Liver (tissue), 9 donors: ENCODE measurements around the gene B3GNT9. TPM values are rescaled to one million over a fixed set of nuclear protein-coding genes. Genes with fewer than 3 reads are reported as not detected.

Source experiments
- DNase-seq: peaks from one replicate; pipeline ENCODE4 v3.0.0-alpha.2; 2017; ENCODE audit warnings: low spot score
- H3K27ac ChIP-seq, 2 donors: one replicate each; pipeline ENCODE4 v1.7.0; 2013; ENCODE audit warnings: inconsistent platforms in 2 of 2, low read length in 2 of 2, control low read depth in 1 of 2, low read depth in 1 of 2, mild to moderate bottlenecking in 1 of 2
- H3K27me3 ChIP-seq, 4 donors: one replicate each; pipeline versions ENCODE4 v1.6.1 to v1.7.0; 2013; ENCODE audit warnings: low read length in 3 of 4, inconsistent platforms in 1 of 4, mild to moderate bottlenecking in 1 of 4, moderate library complexity in 1 of 4; ENCODE audit not compliant: control insufficient read depth in 4 of 4, insufficient read depth in 4 of 4
- H3K36me3 ChIP-seq, 4 donors: one replicate each; pipeline versions ENCODE4 v1.6.1 to v1.7.0; 2013; ENCODE audit warnings: low read length in 3 of 4, mild to moderate bottlenecking in 3 of 4, low read depth in 1 of 4, moderate library complexity in 1 of 4; ENCODE audit not compliant: control insufficient read depth in 4 of 4, insufficient read depth in 3 of 4
- H3K4me1 ChIP-seq, 4 donors: one replicate each; pipeline versions ENCODE4 v1.6.1 to v1.7.0; 2013; ENCODE audit warnings: low read length in 3 of 4, mild to moderate bottlenecking in 3 of 4, moderate library complexity in 1 of 4; ENCODE audit not compliant: control insufficient read depth in 4 of 4, insufficient read depth in 4 of 4
- H3K4me3 ChIP-seq, 3 donors: one replicate each; pipeline versions ENCODE4 v1.6.1 to v1.7.0; 2013; ENCODE audit warnings: low read length in 3 of 3, control low read depth in 1 of 3, low read depth in 1 of 3, mild to moderate bottlenecking in 1 of 3
- H3K9ac ChIP-seq, 2 donors: one replicate each; pipeline ENCODE4 v1.7.0; 2013; ENCODE audit warnings: low read length in 2 of 2, mild to moderate bottlenecking in 2 of 2, moderate library complexity in 2 of 2, control low read depth in 1 of 2, low read depth in 1 of 2
- H3K9me3 ChIP-seq, 4 donors: one replicate each; pipeline versions ENCODE4 v1.6.1 to v1.7.0; 2013; ENCODE audit warnings: low read length in 3 of 4; ENCODE audit not compliant: control insufficient read depth in 4 of 4
- CTCF ChIP-seq: fragments of 150-350 bp; IDR thresholded peaks from 2 replicates; pipeline ENCODE4 v1.5.1; 2017; ENCODE audit warnings: improper control_type of control experiment, low read depth, low read length; ENCODE audit not compliant: missing input control
- EGR1 ChIP-seq, 2 donors: IDR thresholded peaks; 2 replicates each; pipeline ENCODE4 v1.6.1; 2016 to 2018; ENCODE audit warnings: antibody characterized with exemption in 2 of 2, low read depth in 2 of 2
- FOXA1 ChIP-seq: IDR thresholded peaks from 2 replicates; pipeline ENCODE4 v1.6.1; 2016; ENCODE audit warnings: antibody characterized with exemption
- FOXA2 ChIP-seq: IDR thresholded peaks from 2 replicates; pipeline ENCODE4 v1.6.1; 2016; ENCODE audit warnings: antibody characterized with exemption
- GABPA ChIP-seq, 2 donors: IDR thresholded peaks in 1 of 2; conservative IDR thresholded peaks in 1 of 2; 2 replicates each; pipeline ENCODE4 v1.6.1; 2016; ENCODE audit warnings: antibody characterized with exemption in 2 of 2, mild to moderate bottlenecking in 1 of 2, moderate library complexity in 1 of 2
- HNF4A ChIP-seq, 2 donors: conservative IDR thresholded peaks; 2 replicates each; pipeline ENCODE4 v1.6.1; 2016; ENCODE audit warnings: antibody characterized with exemption in 2 of 2, mild to moderate bottlenecking in 2 of 2
- MAX ChIP-seq: IDR thresholded peaks from 2 replicates; pipeline ENCODE4 v1.6.1; 2016; ENCODE audit warnings: antibody characterized with exemption
- RAD21 ChIP-seq, 2 donors: IDR thresholded peaks; 2 replicates each; pipeline ENCODE4 v1.6.1; 2016; ENCODE audit warnings: antibody characterized with exemption in 2 of 2, mild to moderate bottlenecking in 2 of 2
- REST ChIP-seq: IDR thresholded peaks from 2 replicates; pipeline ENCODE4 v1.6.1; 2016; ENCODE audit warnings: antibody characterized with exemption, mild to moderate bottlenecking
- RXRA ChIP-seq, 2 donors: IDR thresholded peaks; 2 replicates each; pipeline ENCODE4 v1.6.1; 2017 to 2018; ENCODE audit warnings: antibody characterized with exemption in 2 of 2, mild to moderate bottlenecking in 1 of 2
- SP1 ChIP-seq: IDR thresholded peaks from 2 replicates; pipeline ENCODE4 v1.6.1; 2018; ENCODE audit warnings: antibody characterized with exemption, mild to moderate bottlenecking
- TAF1 ChIP-seq: conservative IDR thresholded peaks from 2 replicates; pipeline ENCODE4 v1.6.1; 2016; ENCODE audit warnings: antibody characterized with exemption, mild to moderate bottlenecking
- YY1 ChIP-seq: IDR thresholded peaks from 2 replicates; pipeline ENCODE4 v1.6.1; 2016; ENCODE audit warnings: antibody characterized with exemption, mild to moderate bottlenecking
- WGBS: extraction: QIAGEN DNeasy Blood & Tissue Kit; methylation state at CpG from one replicate; pipeline ENCODE4 v1.1.7; 2013; 5-methylcytosine and 5-hydroxymethylcytosine counted together
- polyA plus RNA-seq, 2 donors: library from polyadenylated mRNA; stranded (reverse) in 1 of 2; unstranded in 1 of 2; fragments of 200-250 nt in 1 of 2; fragments of >200 nt in 1 of 2; fragmentation: Nextera tagmentation in 1 of 2; extraction: Ambion mirVana in 1 of 2; gene quantifications; one replicate each; pipeline versions ENCODE4 v1.2.1 to v1.2.3, GENCODE V29; 2013 to 2015
- total RNA-seq, 2 donors: library from RNA; depleted of rRNA; stranded (reverse); fragments of >200 nt; gene quantifications; one replicate each; pipeline ENCODE4 v1.2.3, GENCODE V29; 2014
- donor health status: healthy.
- donor health status: healthy.
- donor health status: healthy.
- donor health status: healthy.
- donor health status: healthy.

Gene B3GNT9
- total and polyA plus RNA-seq, 4 donors: 0.43 to 2.3 (median 1.4) TPM

GRCh38 chr16:67186550-67186950 is 35.8 kb upstream of the B3GNT9 start:
- DNase-seq: no peak
- no peak overlapping the region for H3K27ac ChIP-seq
- H3K4me3 ChIP-seq: no peak overlapping the region
- no peak overlapping the region for H3K9ac ChIP-seq
- TF ChIP-seq TAF1 (no peak), GABPA (IDR thresholded peaks at IDR 0.05 in 1 of 2, conservative IDR thresholded peaks at IDR 0.05 in 1 of 2) (no peak), REST (no peak), EGR1 (IDR thresholded peaks at IDR 0.05; ENCODE audit: low read depth in 2 of 2) (no peak), YY1 (no peak), FOXA2 (no peak), FOXA1 (no peak)
- H3K36me3 ChIP-seq: no peaks in the 10 kb centered on the region
- peaks cover 8 to 31% (median 21%) of the 10 kb centered on the region in 4 donors for H3K4me1 ChIP-seq
- H3K9me3 ChIP-seq: no peaks in the 10 kb centered on the region
- WGBS: 60% methylated on average over 5 of the region's 5 CpGs
- H3K27me3 ChIP-seq: no peaks in the 10 kb centered on the region

GRCh38 chr16:67185651-67186134 is 34.9 kb upstream of the B3GNT9 start:
- Histone ChIP-seq H3K4me1 (peaks cover 8 to 28% (median 19%) of the 10 kb centered on the region in 4 donors), H3K27ac (no peak overlapping the region), H3K36me3 (no peaks in the 10 kb centered on the region), H3K9ac (no peak overlapping the region), H3K9me3 (no peaks in the 10 kb centered on the region), H3K4me3 (no peak overlapping the region), H3K27me3 (no peaks in the 10 kb centered on the region)
- no peak for DNase-seq
- WGBS: 10% methylated on average over 12 of the region's 12 CpGs
- peak; percentile 1 for TF ChIP-seq SP1
- TF ChIP-seq REST: no peak

GRCh38 chr16:67184995-67185650 is 34.3 kb upstream of the B3GNT9 start:
- Histone ChIP-seq H3K27ac (no peak overlapping the region), H3K4me3 (peak overlapping the region in 1 of 3 donors; percentile 12), H3K27me3 (no peaks in the 10 kb centered on the region), H3K4me1 (peaks cover 8 to 28% (median 19%) of the 10 kb centered on the region in 4 donors), H3K36me3 (no peaks in the 10 kb centered on the region), H3K9me3 (no peaks in the 10 kb centered on the region), H3K9ac (no peak overlapping the region)
- 21% methylated on average over 43 of the region's 43 CpGs for WGBS
- peak; percentile 87 for DNase-seq
- TF ChIP-seq CTCF (peak; percentile 69), REST (peak; percentile 97), RXRA (IDR thresholded peaks at IDR 0.05) (peak in 1 of 2 donors; percentile 26), YY1 (no peak), HNF4A (conservative IDR thresholded peaks at IDR 0.05) (no peak), SP1 (peak; percentile 27), RAD21 (IDR thresholded peaks at IDR 0.05) (peak; percentile 78 to 92), MAX (no peak), EGR1 (IDR thresholded peaks at IDR 0.05; ENCODE audit: low read depth in 2 of 2) (no peak)
